ENCODE results near the gene ZBTB18.

- TF ChIP-seq CTCF (conservative IDR thresholded peaks at IDR 0.05; ENCODE audit: low read depth, low read length) (no peak), RFX5 (IDR thresholded peaks at IDR 0.05; ENCODE audit: low read depth, low read length) (no peak), RCOR1 (IDR thresholded peaks at IDR 0.05; ENCODE audit: insufficient replicate concordance, low read length) (no peak)
Measured at GRCh38 chr1:244006381-244006901, 44.6 kb upstream of the ZBTB18 start.

Measured in IMR-90 (cell line).